OCI-LY3 (cell line): ENCODE measurements around the gene COPS3.
A peak's percentile ranks its signal among the peaks of the same experiment; 100 is the strongest.

Experiments
- H2AFZ ChIP-seq: fragments of 200-600, 300-600 bp; shearing (Covaris generic); 2 replicates; pipeline ENCODE4 v1.6.0; 2014; ENCODE audit warnings: antibody characterized with exemption, low read depth, low read length
- H3K27ac ChIP-seq: fragments of 200-600, 300-600 bp; sonication (generic); 2 replicates; pipeline ENCODE4 v1.5.1; 2014; ENCODE audit warnings: mild to moderate bottlenecking, low read length, moderate library complexity, mixed read lengths
- H3K27me3 ChIP-seq: fragments of 200-600, 300-600 bp; sonication (generic); 2 replicates; pipeline ENCODE4 v1.6.1; 2014; ENCODE audit warnings: low read depth, low read length, mixed read lengths
- H3K36me3 ChIP-seq: fragments of 200-600, 300-600 bp; sonication (generic); replicated peaks from 2 replicates; pipeline ENCODE3; 2014; ENCODE audit warnings: low read depth, low read length, mixed read lengths
- H3K4me1 ChIP-seq: fragments of 300-600, 200-600 bp; sonication (generic); 2 replicates; pipeline ENCODE4 v1.6.1; 2014; ENCODE audit warnings: low read length, mixed read lengths
- H3K4me2 ChIP-seq: fragments of 200-600, 300-600 bp; sonication (generic); 2 replicates; pipeline ENCODE4 v1.6.1; 2014; ENCODE audit warnings: low read length, mixed read lengths
- H3K4me3 ChIP-seq: fragments of 300-600, 200-600 bp; sonication (generic); 2 replicates; pipeline ENCODE4 v1.5.1; 2014; ENCODE audit warnings: antibody characterized with exemption, mild to moderate bottlenecking, low read length, moderate library complexity
- H3K79me2 ChIP-seq: fragments of 300-600, 200-600 bp; shearing (Covaris generic); 2 replicates; pipeline ENCODE4 v1.6.1; 2014; ENCODE audit warnings: mild to moderate bottlenecking, low read length, mixed read lengths
- H3K9ac ChIP-seq: fragments of 300-600, 200-600 bp; shearing (Covaris generic); 2 replicates; pipeline ENCODE4 v1.6.0; 2014; ENCODE audit warnings: mild to moderate bottlenecking, low read length, moderate library complexity
- H3K9me3 ChIP-seq: fragments of 200-600, 300-600 bp; shearing (Covaris generic); 2 replicates; pipeline ENCODE4 v1.6.1; 2014; ENCODE audit warnings: low read length, mixed read lengths; ENCODE audit not compliant: insufficient read depth
- H4K20me1 ChIP-seq: fragments of 200-600, 300-600 bp; sonication (generic); 2 replicates; pipeline ENCODE4 v1.6.1; 2016; ENCODE audit warnings: low read length, mixed read lengths; ENCODE audit not compliant: insufficient read depth
- CTCF ChIP-seq: fragments of 200-600, 300-600 bp; sonication (generic); IDR thresholded peaks from 2 replicates; pipeline ENCODE4 v1.5.1; 2014; ENCODE audit warnings: antibody characterized with exemption, low read length, low read depth
- EZH2phosphoT487 ChIP-seq: fragments of 200-600 bp; shearing (Covaris generic); IDR thresholded peaks from 2 replicates; pipeline ENCODE4 v1.6.1; 2018; ENCODE audit warnings: antibody characterized with exemption, mixed run types, low read depth

The COPS3 gene

DNA sequence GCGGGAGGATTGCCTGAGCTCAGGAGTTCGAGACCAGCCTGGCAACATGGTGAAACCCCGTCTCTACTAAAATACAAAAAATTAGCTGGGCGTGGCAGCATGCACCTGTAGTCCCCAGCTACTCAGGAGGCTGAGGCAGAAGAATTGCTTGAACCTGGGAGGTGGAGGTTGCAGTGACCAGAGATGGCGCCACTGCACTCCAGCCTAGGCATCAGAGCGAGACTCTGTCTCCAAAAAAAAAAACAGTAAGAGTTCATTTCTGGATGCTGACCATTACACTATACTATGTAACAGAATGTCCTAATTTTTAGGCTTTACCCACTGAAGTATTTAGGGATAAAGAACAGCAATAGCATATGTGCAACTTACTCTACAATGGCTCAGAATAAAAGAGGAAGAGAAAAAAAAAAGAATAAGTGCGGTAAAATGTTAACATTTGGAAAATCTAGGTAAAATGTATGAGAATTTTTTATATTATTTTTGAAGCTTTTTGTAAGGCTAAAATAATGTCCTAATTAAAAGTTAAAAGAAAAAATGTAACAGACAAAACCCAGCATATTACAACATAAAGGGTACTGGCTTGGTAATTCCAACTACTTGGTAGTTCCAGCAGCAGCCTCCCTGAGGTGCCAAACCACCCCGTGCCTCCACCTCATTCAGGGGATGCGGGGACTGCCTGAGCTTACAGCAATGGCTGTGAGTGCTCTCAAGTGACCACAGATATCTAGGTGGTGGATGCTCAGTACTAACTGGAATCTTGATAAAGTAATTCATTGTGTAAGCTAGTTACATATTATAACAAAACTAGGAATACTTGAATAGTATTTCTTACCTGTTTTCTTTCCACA, 10.9 kb downstream of the COPS3 start:
- Histone ChIP-seq H3K4me3 (no peak overlapping the region), H3K79me2 (peaks cover 5% of the 10 kb centered on the region; the same call in 1 of the 2 replicates), H3K36me3 (peaks cover 19% of the 10 kb centered on the region), H3K27me3 (no peaks in the 10 kb centered on the region), H4K20me1 (no peaks in the 10 kb centered on the region), H3K9ac (no peak overlapping the region), H3K4me1 (no peaks in the 10 kb centered on the region), H2AFZ (no peak overlapping the region), H3K27ac (no peak overlapping the region), H3K4me2 (no peak overlapping the region), H3K9me3 (no peaks in the 10 kb centered on the region)
- TF ChIP-seq CTCF (peak; percentile 26; the same call in 1 of the 2 replicates), EZH2phosphoT487 (no peak)

DNA sequence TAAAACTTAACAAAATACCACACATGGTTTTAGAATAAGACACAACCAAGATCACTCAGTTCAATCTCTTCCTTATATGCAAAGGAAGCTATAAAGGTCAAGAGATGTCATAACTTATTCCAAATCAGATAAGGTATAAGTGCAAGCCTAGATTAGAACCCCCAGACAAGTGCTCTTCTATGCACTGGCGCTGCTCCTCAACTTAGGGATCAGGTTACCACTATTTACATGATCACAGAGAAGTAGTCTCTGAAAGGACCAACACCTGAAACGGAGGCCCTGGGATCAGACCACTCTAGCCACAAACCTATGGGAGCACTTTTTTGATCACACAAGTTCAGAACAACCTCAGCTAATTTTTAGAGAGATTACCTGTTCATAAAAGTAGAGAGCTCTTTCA, 16.6 kb downstream of the COPS3 start:
- Histone ChIP-seq H4K20me1 (no peaks in the 10 kb centered on the region), H3K36me3 (peaks cover 37% of the 10 kb centered on the region)

GRCh38 chr17:17258998-17259397, 22.0 kb downstream of the COPS3 start:
- Histone ChIP-seq H3K4me3 (no peak overlapping the region), H3K27ac (no peak overlapping the region), H3K79me2 (no peaks in the 10 kb centered on the region), H3K27me3 (no peaks in the 10 kb centered on the region), H3K4me2 (no peak overlapping the region), H3K36me3 (peaks cover 26% of the 10 kb centered on the region), H4K20me1 (no peaks in the 10 kb centered on the region), H3K9me3 (no peaks in the 10 kb centered on the region), H3K9ac (no peak overlapping the region), H2AFZ (no peak overlapping the region), H3K4me1 (no peaks in the 10 kb centered on the region)
- TF ChIP-seq EZH2phosphoT487 (no peak), CTCF (no peak)

More for the DNA sequence above, 16.6 kb downstream of the COPS3 start:
- Histone ChIP-seq H3K9ac (no peak overlapping the region), H3K4me3 (no peak overlapping the region), H3K4me1 (no peaks in the 10 kb centered on the region), H3K9me3 (no peaks in the 10 kb centered on the region), H2AFZ (no peak overlapping the region), H3K27me3 (no peaks in the 10 kb centered on the region), H3K4me2 (no peak overlapping the region), H3K27ac (no peak overlapping the region), H3K79me2 (no peaks in the 10 kb centered on the region)
- TF ChIP-seq CTCF (no peak), EZH2phosphoT487 (no peak)

- H3K4me1 ChIP-seq: no peaks in the 10 kb centered on the region
- no peak overlapping the region for H3K4me3 ChIP-seq
- H3K79me2 ChIP-seq: no peaks in the 10 kb centered on the region
- H2AFZ ChIP-seq: no peak overlapping the region
- no peak overlapping the region for H3K9ac ChIP-seq
- no peak overlapping the region for H3K4me2 ChIP-seq
- no peaks in the 10 kb centered on the region for H3K9me3 ChIP-seq
- no peaks in the 10 kb centered on the region for H3K27me3 ChIP-seq
- no peak overlapping the region for H3K27ac ChIP-seq
- no peaks in the 10 kb centered on the region for H4K20me1 ChIP-seq
- no peak for TF ChIP-seq EZH2phosphoT487
- TF ChIP-seq CTCF: no peak
- H3K36me3 ChIP-seq: peaks cover 25% of the 10 kb centered on the region
Measured at GRCh38 chr17:17258011-17258410, 23.0 kb downstream of the COPS3 start.
